NCI-H1436 (cell line): ENCODE measurements around the gene EHBP1.

Experiments
- DNase-seq: peaks from one replicate; lab custom pipeline; 2025; lab: John Stamatoyannopoulos, UW

EHBP1 gene

DNA sequence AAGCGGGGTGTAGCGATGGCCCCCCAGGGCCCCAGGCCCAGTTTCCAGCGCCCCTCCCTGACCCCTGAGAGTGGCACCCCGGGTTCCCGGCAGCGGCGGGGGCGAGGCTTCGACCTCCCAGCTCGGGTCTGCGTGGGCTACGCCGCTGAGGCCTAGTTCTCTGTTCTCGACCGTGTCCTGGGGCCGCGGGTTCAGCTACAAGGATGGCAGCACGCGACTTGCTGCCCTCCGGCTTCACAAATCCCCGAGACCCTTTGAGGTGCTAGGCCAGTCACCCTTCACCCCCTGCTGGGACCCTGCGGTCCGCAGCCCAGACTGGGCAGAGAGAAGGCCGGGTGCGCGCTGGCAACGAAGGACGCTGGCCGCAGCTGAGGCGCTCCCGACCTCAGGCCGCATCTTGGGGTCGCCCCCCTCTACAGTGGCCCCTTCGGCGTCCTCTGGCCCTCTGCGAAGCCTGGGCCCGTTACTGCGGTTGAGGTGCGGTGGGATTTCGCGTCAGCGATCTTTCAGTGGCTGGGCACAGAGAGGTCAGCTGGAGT is 346.4 kb downstream of the EHBP1 start:
- DNase-seq = no peak

DNA sequence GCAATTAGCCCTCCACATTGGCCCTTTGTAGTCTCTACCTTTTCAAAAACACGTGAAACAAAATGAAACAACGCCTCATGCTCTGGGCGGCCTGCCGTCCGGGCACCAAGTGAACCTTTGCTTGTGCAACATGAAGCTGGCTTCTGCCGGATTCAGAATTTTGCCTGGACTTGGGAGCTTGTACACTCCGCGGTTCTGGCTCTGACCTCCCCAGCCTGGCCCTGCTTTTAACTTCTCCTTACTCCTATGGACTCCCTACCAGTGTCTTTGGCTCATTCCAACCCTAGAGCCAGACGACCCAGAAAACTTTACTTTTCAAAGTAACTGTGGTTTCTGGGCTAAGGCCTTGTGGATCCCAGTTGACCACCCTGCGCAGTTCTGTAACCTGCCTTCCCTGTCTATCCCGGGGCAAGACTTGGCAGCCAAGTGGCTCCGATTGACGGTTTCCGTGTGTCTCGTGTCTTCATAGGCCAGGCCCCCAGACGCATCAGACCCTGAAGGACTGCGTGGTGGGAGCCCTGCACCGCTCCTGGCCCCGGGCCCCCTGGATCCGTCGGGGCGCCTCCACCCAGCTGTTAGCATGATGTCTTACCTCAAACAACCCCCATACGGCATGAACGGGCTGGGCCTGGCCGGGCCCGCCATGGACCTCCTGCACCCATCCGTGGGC is 347.0 kb downstream of the EHBP1 start:
- no peak for DNase-seq

DNA sequence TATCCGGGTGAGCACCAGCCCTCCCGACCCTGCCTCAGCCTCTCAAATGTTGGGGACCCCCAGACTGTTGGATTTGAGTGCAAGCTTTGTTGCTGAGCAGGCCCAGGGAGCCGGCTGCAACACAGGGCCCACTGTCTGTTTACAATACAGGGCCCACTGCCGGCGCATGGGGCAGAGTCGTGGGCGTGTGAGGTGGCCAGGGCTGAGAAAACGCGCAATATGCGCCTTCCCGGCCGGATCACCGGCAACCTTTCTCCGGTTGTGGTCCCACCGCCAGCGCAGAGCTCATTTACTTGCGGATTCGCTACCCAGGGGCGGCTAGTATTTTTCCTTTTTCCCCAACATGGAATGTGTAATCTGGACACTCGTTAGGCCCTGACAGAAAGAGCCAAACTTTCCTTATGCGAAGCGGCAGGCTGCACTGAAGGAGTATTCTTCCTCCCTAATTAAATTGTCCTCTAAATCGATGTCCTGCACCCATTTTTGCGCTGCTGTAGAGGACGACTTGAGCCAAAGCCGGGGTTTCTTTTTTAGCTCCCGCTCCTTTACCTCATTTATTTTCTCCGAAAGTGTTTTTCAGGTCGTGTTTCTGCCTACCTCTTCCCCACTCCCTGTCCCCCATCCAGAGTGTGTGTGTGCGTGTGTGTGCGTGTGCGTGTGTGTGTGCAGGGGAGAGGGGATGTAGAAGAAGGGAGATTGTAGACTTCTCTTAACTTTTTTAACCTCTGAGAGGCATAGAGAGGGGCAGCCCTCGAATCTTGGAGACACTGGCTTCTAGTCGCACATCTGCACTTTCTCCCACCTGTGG is 347.8 kb downstream of the EHBP1 start:
- DNase-seq = no peak

DNA sequence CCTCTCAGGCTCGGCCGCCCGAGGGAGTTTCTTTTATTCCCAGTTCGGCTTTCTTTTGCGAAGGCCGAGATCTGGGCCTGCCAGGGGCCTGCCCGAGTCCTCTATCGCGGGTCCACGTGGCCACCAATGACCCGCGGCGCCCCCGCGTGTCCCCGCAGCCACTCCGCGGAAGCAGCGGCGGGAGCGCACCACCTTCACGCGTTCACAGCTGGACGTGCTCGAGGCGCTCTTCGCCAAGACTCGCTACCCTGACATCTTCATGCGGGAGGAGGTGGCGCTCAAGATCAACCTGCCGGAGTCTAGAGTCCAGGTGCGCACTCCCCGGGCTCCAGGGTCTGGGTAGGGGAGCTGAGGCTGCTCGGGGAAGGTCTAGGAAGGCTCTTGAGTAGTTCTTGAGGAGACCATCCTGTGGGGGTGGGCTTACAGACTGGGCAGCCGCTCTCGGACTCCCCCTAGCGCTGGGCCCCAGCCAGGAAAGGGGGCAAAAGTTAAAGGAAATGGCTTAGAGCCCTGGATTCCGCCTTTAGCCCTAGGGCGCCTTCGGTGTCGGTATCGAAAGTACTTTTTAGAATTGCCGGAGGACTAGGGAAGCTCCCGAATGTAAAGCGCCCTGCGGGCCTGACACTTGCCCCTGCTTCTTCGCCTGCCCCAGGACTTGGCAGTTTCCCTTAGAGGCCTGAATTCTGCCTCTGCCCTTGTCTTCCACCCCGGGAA is 348.5 kb downstream of the EHBP1 start:
- no peak for DNase-seq

DNA sequence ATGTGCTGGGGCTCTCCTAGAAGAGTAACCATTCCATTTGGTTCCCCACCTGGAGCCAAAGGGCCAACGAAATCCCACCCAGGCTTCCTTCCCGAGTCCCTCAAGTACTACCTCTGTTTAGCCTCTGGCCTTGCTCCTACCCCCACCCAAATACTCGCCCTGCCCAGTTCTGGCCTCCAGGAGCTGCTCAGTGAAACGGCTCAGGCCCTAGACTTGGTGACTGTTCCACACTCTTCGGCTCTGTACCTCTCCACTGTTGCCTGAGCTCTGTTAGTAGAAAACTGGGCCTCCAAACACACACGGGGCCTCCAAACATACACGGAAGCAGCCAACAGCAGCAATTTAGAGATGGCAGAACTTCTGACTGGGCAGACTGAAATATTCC is 349.3 kb downstream of the EHBP1 start:
- DNase-seq = no peak

DNA sequence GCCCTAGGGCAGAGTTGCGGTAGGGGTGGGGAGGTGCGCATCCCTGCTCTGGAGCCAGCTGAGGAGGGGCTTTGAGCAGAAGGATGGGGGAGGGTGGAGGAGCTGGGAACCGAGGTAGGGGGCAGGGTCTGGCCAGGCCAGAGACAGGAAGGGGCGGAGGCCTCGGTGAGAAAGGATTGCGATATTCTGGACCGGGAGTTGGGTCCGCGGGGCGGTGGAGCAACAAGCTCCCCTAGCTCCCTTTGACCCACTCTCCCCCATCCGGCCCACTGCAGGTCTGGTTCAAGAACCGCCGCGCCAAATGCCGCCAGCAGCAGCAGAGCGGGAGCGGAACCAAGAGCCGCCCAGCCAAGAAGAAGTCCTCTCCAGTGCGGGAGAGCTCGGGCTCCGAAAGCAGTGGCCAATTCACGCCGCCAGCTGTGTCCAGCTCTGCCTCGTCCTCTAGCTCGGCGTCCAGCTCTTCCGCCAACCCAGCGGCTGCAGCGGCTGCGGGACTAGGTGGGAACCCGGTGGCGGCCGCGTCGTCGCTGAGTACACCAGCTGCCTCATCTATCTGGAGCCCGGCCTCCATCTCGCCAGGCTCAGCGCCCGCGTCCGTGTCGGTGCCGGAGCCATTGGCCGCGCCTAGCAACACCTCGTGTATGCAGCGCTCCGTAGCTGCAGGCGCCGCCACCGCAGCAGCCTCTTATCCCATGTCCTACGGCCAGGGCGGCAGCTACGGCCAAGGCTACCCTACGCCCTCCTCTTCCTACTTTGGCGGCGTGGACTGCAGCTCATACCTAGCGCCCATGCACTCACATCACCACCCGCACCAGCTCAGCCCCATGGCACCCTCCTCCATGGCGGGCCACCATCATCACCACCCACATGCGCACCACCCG is 350.0 kb downstream of the EHBP1 start:
- no peak for DNase-seq

DNA sequence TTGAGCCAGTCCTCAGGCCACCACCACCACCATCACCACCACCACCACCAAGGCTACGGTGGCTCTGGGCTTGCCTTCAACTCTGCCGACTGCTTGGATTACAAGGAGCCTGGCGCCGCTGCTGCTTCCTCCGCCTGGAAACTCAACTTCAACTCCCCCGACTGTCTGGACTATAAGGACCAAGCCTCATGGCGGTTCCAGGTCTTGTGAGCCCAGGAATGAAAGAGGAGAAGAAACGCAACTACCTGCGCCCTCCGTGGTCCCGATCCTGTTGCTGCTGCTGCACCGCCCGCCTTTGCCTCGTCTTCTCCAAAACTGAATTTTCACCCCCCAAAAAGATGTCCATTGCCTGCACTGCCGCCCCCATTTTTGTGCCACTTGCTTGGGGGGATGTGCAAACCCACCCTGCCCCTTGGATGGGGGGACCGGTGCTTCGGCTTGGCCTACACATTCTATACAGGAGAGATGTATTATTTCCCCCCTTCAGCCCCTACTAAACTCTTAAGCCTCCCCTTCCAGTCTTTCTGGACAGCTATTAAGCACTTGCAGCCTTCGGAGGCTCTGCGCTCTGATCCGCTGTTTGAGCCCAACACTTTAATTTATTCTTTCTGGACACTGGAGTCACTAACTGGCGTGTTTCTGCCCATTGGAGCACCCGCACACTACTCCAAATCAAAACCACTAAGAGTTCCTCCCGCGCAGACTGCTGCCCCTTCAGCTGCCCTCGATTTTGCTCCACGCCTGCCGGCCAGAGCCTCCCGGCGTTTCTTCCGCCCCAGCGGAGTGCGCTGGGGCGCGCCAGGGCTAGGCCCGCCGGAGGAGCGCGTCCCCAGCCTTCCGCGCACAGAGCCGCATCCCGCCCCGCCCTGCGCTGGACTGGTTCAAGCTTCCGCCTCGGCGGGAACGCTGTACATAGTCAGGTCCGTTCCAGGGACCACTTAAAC is 350.9 kb downstream of the EHBP1 start:
- no peak for DNase-seq

DNA sequence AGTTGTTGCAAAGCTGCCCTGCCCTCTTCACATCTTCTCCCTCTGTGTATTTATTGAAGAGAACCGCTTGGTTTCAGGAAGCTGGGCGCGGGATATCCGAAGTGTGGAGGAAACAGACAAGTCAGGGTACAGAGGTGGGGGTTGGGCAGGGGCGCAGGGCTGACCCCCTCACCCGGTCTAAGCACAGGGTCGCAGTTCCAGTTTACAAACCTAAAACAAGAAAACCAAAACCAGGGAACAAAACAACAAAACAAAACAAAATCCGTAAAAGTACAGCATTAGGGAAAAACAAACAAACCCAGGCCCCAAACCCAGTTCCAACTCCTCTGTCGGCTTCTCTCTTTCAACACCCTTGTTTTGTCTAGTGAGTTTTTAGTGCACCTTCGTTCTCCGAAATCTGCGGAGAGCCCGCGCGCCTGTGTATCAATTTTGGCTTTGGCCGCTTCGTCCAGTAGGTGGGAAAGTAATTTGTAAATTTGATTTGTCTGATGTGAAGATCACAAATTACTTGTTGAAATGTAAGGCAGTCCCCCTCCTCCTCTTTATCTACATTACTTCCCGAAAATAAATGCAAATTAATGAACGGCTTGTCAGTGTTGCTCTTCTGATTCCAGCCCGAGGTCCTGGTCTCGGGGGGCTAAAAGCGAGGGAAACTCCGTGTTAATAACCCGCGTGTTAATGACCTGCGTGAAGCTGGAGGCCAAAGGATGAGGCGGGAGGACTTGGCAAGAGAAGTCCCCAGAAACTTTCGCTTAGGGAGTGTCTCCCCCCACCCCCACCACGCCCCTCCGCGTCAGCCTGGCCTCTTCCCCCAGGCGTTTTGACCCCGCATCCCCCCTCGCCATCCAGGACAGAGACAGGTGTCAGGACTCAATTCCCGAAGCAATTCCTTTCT is 352.0 kb downstream of the EHBP1 start:
- DNase-seq = no peak

DNA sequence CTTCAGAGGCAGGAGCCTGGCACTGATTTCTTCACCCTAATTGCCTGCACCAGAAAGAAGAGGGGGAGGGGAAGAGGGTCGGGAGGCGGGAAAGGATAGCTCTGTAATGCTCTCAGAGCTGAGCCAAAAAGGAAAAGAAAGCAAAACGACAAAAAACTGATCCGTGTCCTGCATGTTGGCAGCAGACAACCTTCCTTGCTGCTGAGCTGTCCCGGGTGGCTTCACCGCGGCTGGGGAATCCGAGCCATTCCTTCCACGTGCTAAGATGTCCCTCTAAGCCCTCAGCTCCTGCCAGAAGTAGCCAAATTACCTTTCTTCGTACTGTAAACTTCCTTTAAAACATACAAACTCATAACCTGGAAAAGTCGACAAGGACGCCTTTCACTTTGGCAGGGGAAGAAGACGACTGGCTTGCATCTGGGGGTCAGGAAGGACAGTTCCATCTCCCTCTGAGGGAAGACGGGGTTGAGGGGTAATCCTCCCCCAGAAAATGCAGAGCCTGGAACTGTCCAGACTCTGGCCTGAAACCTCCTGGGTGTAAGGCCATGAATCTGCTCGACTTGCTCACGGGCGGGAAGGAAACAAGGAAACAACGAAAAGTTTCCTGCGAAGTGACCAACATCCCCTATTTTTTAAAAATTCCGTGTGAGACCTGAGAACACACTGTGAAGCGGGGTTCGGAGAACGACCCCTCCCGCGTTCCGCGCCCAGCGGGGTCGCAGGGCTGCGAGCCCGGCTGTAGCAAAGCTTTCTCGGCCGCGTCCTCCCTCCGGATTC is 352.8 kb downstream of the EHBP1 start:
- DNase-seq = no peak

DNA sequence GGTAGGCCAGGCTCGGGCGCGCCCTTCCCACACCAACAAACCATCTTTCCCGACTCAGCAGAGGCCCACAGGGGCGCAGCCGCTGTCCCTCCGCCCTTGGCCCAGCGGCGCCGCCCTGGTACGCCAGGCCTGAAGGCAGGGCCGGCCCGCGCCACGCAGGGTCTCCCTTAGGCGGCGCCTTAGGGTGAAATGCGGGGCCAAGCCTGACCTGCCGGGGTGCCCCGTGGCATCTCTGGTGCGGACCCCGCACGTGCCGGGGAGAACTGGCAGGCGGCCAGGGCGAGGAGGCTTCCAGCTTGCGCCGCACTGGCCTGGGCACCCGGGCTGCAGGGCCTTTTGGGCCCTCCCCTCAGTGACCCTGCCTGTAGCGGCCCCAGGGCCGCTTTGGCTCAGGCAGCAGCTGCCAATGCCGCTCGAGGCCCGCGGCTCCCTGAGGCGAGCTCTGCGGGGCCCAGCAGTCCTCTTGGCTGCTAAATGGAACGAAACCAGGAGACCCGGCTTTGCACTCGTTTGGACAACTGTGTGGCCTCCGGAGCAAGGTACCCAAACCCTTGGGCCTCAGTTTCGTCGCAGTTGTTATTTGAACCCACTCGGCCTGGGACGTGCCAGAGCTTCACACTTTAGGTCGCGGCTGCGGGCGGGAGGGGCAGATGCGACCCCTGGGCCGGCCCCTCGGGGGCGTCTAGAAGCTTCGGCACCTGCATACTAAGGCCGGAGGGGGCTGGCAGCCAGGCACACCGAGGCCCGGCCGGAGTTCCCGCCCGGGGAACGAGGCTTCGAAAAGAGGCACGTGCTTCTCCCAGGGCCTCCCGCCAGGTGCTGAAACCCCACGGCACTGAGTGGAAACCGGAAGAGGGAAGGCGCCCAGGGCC is 353.6 kb downstream of the EHBP1 start:
- no peak for DNase-seq

DNA sequence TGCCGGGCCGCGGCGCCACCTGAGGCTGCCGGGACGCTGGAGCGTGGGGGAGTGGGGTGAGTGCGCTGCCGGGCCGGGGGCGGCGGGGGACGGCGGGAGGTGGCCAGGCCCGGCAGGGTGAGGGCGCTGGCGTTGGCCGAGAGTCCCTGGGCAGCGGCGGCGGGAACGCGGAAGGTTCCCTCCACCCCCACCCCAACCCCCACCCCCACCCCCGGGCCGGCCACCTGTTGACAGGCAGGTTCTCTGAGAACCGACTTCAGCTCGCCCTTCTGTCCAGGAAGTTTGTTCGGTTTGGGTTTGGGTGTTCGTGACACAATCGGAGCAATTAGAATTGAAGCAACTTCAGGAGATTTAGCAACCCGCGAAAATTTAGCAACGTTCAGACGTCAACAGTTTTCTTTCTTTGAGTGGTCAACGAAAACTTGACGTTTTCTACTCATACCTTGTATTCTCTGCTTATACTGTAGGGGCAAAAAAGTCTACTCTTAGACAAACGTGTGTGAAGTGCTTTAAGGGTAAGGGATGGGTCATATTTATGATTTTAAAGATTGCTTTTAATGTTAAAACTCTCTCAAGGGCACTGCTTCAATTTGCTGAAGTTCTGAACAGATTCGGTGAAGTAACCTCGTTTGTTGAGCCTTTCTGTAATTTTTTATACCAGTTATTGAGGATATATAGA is 354.4 kb downstream of the EHBP1 start:
- DNase-seq = no peak

DNA sequence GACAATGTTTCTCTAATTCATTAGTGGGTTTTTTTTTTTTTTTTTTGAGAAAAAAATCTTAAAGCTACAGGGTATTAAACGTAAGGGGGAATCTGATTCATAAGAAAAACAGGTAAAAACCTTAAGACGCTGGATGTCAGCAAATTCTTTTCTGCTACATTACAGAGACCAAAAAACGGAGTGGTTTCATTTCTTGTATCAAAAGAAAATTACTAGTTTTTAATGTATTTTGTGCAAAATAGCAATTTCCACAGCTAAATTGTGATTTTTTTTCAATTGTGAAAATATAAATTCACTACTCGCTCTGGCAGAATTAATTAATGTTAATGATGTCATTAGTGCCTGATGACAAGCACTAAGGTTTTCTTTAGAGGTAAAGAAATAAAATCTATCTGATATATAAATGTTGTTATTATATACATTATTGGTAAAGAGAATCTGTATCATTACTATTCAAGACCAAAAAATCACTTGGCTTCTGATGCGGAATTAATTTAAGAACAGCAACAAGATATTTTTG is 355.0 kb downstream of the EHBP1 start:
- DNase-seq = no peak

DNA sequence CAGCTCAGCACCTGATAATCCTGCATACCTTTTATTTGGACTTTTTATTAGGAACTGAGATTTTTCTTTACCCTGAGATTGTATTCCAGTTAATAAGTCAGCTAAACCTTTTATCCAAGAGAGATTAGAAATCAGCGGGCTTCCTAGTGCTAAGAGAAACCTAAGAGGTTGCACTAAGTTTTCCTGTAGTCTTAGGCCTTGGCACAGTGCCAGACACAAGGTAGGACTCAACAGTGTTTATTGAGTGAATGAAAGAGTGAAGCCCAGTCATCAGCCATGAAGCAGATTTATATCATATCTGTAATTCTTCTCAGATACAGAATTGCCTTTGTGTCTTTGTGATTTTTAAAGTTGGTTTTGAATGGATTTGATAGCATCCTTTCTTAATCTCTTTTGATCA is 358.7 kb downstream of the EHBP1 start:
- no peak for DNase-seq

DNA sequence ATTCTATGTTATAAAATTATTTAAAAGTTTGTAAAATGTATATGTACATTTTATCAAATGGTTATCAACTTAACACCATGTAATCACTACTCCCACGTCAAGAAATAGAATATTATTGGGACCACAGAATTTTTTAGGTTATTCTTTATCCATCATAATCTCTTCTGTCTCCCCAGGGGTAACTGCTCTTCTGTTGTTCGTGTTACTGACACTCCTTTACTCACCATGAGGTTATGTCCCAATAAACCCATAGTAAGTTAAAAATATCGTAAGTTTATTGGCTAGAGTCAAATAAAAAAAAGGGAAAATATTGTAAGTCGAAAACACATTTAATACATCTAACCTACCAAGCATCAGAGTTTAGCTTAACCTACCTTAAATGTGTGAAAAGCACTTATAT is 359.1 kb downstream of the EHBP1 start:
- DNase-seq = no peak

DNA sequence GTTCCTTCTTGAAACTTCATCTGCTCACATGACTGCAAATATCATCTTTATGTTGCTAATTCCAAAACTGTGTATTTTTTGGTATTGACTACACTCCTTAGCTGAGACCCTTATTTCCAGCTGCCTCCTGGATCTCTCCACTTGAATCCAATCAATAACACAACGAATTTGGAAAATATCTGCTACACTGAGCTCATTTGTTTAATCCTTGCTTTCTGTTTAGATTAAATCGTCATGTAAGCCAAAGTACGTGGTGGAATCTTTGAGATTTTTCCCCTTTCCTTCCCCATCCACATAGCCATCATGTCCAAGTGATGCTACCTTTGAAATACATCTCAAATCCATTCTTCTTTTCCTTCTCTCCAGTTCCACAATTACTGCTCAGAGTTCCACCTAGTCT is 360.8 kb downstream of the EHBP1 start:
- DNase-seq = no peak

DNA sequence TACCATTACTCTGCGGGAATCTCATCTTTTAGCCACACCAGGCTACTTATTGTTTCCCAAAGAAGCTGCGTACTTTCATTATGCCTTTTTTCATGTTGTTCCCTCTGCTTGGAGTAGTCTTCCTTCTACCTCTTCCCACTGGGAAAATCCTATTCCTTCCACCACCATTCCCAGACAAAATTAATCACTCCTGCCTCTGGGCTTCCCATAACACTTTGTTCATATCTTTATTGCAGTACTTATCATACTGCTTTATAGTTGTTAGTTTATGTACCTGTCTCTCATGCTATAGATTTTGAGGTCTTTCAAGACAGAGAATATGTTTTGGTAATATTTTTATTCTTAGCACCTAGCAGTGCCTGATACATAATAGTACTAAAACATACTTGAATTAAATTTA is 361.3 kb downstream of the EHBP1 start:
- no peak for DNase-seq

DNA sequence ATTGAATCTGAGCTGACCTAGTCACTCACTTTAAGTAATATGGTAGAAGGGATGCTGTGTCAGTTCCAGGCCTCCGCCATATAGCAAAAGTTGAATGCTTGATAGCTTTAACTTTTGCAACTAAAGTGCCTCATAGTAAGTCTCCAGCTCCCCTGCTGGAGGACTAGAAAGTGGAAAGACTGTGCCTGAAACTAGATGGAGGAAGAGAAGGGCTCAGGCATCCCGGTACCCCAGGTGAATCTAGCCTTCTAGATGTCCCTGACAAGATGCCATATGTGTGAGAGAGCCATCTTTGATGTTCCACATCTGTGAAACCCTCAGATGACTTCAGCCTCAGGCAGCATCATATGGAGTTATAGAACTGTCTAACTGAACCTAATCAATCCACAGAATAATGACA is 366.2 kb downstream of the EHBP1 start:
- DNase-seq = no peak
